Measurements from ENCODE around the gene NUDC. TPM values are rescaled to one million over a fixed set of nuclear protein-coding genes. Genes with fewer than 3 reads are reported as not detected.

The NUDC gene
- total RNA-seq, 1 experiment from 2014 or later, result 118 TPM

- Histone ChIP-seq H3K27ac (ENCODE audit: insufficient read length, low read depth, low read length) (no peak overlapping the region), H3K14ac (ENCODE audit: insufficient read depth, low read length) (no peak overlapping the region), H3K4me2 (ENCODE audit: insufficient read depth, insufficient read length, low read length) (no peak overlapping the region), H3K4ac (ENCODE audit: low read depth, low read length) (no peak overlapping the region), H2AK5ac (ENCODE audit: insufficient read length, low read length) (no peak overlapping the region), H2AFZ (ENCODE audit: low read length) (no peak overlapping the region), H2BK15ac (ENCODE audit: low read depth, low read length) (no peak overlapping the region), H3K56ac (ENCODE audit: insufficient read length, low read depth, low read length) (no peak overlapping the region), H3K9me3 (ENCODE audit: control insufficient read depth, low read depth, low read length) (no peaks in the 10 kb centered on the region), H3K27me3 (ENCODE audit: insufficient read depth, low read length) (no peaks in the 10 kb centered on the region; the same call in 1 of the 2 replicates), H3K9ac (ENCODE audit: extremely low read depth, insufficient read length, low read length) (no peak overlapping the region), H2BK120ac (ENCODE audit: low read depth, low read length, poor library complexity, severe bottlenecking) (no peak overlapping the region), H3K79me2 (ENCODE audit: insufficient read depth, low read length) (no peaks in the 10 kb centered on the region), H2BK20ac (ENCODE audit: low read depth, low read length, poor library complexity, severe bottlenecking) (no peak overlapping the region), H2BK12ac (ENCODE audit: insufficient read length, low read depth, low read length) (no peak overlapping the region), H4K8ac (replicated peaks; ENCODE audit: insufficient read length, low read depth, low read length) (no peak overlapping the region), H4K5ac (ENCODE audit: insufficient read length, low read depth, low read length) (no peak overlapping the region), H3T11ph (ENCODE audit: low read length) (no peak overlapping the region), H2BK5ac (ENCODE audit: insufficient read length, low read length) (no peak overlapping the region), H3K23me2 (ENCODE audit: insufficient read length, low read depth, low read length, poor library complexity, severe bottlenecking) (peaks cover 11% of the 10 kb centered on the region), H4K20me1 (ENCODE audit: control insufficient read depth, insufficient read depth, insufficient read length) (peaks cover 2% of the 10 kb centered on the region), H3K18ac (ENCODE audit: insufficient read length, low read depth, low read length) (no peak overlapping the region), H4K91ac (ENCODE audit: insufficient read length, low read depth, low read length) (no peak overlapping the region), H3K23ac (ENCODE audit: insufficient read length, low read depth, low read length) (no peak overlapping the region), H3K79me1 (ENCODE audit: insufficient read depth, low read depth, low read length, poor library complexity, severe bottlenecking) (no peaks in the 10 kb centered on the region), H3K4me1 (ENCODE audit: insufficient read depth, low read length) (no peaks in the 10 kb centered on the region; the same call in 1 of the 2 replicates)
- Mint-ChIP-seq H3K27ac (peak overlapping the region in 1 of 3 experiments; percentile 75; a peak in 1 of 7 replicates), H3K27me3 (ENCODE audit: low read depth) (no peaks in the 10 kb centered on the region), H3K4me3 (peak overlapping the region; percentile 22 to 62; a peak in 3 of 5 replicates), H3K9me3 (no peaks in the 10 kb centered on the region), H3K4me1 (peaks cover 7 to 16% of the 10 kb centered on the region in 2 experiments), H3K36me3 (ENCODE audit: insufficient read depth in 1 of 3, low read depth in 3 of 3) (peaks cover 38 to 70% (median 58%) of the 10 kb centered on the region in 3 experiments)
- no CpG with 5 or more reads among the region's 1 CpG for WGBS (ENCODE audit: extremely low coverage, insufficient read length, low lambda C conversion rate)
- no peak for DNase-seq
- TF ChIP-seq CTCF (conservative IDR thresholded peaks at IDR 0.05), result peak; percentile 64
These were observed 34.4 kb upstream of the NUDC start for GRCh38 chr1:26887125-26887524.
